Suprapubic skin (tissue), 4 donors: ENCODE measurements around the gene BUB1B.

Source experiments
- POLR2A ChIP-seq, 2 donors: fragments of 450-650 bp; IDR thresholded peaks; one replicate each; pipeline ENCODE4 v1.6.1; 2017; ENCODE audit warnings: antibody characterized with exemption in 2 of 2, mild to moderate bottlenecking in 2 of 2, moderate library complexity in 2 of 2
- POLR2AphosphoS5 ChIP-seq, 3 donors: sonication (generic); formaldehyde crosslinking; IDR thresholded peaks; one replicate each; pipeline ENCODE4 v1.6.1; 2017; ENCODE audit warnings: antibody characterized with exemption in 3 of 3
- TF ChIP-seq, protein P1 (sequence below), 2 donors: fragments of 200-600 bp in 1 of 2; fragments of 450-650 bp in 1 of 2; sonication (generic) in 1 of 2; IDR thresholded peaks; one replicate each; pipeline ENCODE4 v1.5.1; 2016 to 2019; ENCODE audit warnings: antibody characterized with exemption in 2 of 2, mild to moderate bottlenecking in 1 of 2, moderate library complexity in 1 of 2

DNA sequence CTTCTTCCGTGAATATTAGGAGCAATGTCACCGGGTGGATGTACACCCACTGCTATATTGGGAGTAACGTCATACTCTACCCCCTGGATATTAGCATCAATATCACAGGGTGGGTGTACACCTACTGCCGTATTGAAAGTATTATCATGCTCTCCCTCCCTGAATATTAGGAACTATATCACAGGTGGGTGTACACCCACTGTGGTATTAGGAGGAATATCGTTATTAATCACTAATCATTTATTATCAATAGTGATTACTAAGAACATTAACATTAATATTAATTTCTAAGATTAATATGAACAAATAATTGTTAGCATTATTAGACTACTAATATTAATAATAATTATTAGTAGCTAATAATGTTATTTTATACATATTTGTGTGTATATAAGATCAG, 30.8 kb upstream of the BUB1B start:
- TF ChIP-seq POLR2AphosphoS5 (IDR thresholded peaks at IDR 0.05) (no peak), POLR2A (IDR thresholded peaks at IDR 0.05) (no peak)
- TF ChIP-seq, protein P1, sequence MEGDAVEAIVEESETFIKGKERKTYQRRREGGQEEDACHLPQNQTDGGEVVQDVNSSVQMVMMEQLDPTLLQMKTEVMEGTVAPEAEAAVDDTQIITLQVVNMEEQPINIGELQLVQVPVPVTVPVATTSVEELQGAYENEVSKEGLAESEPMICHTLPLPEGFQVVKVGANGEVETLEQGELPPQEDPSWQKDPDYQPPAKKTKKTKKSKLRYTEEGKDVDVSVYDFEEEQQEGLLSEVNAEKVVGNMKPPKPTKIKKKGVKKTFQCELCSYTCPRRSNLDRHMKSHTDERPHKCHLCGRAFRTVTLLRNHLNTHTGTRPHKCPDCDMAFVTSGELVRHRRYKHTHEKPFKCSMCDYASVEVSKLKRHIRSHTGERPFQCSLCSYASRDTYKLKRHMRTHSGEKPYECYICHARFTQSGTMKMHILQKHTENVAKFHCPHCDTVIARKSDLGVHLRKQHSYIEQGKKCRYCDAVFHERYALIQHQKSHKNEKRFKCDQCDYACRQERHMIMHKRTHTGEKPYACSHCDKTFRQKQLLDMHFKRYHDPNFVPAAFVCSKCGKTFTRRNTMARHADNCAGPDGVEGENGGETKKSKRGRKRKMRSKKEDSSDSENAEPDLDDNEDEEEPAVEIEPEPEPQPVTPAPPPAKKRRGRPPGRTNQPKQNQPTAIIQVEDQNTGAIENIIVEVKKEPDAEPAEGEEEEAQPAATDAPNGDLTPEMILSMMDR (IDR thresholded peaks at IDR 0.05): no peak
